Panc1 (cell line): Measurements from ENCODE around the gene RAB3GAP2.

Experiments used
- CTCF ChIP-seq: fragments of 450-650 bp; IDR thresholded peaks from 2 replicates; pipeline ENCODE4 v1.5.1; 2017; ENCODE audit warnings: mild to moderate bottlenecking
- POLR2AphosphoS5 ChIP-seq: IDR thresholded peaks from 2 replicates; pipeline ENCODE4 v1.6.1; 2012; ENCODE audit warnings: mild to moderate bottlenecking, low read depth, low read length, moderate library complexity
- REST ChIP-seq, 2 experiments: IDR thresholded peaks; 2 replicates each; pipeline ENCODE4 v1.6.1; 2011 to 2012; ENCODE audit warnings: low read depth in 2 of 2, control low read depth in 1 of 2, low read length in 1 of 2, mild to moderate bottlenecking in 1 of 2, moderate library complexity in 1 of 2; ENCODE audit not compliant: insufficient read depth in 1 of 2
- SIN3A ChIP-seq: IDR thresholded peaks from 2 replicates; pipeline ENCODE4 v1.6.1; 2012; ENCODE audit warnings: low read depth, mild to moderate bottlenecking, low read length, moderate library complexity, borderline replicate concordance; ENCODE audit not compliant: insufficient read depth
- TCF7L2 ChIP-seq: IDR thresholded peaks from 2 replicates; pipeline ENCODE4 v1.6.1; 2011; ENCODE audit warnings: mild to moderate bottlenecking, low read depth, low read length, inconsistent platforms

- TF ChIP-seq TCF7L2 (no peak), CTCF (no peak), POLR2AphosphoS5 (no peak), REST (IDR thresholded peaks at IDR 0.05; ENCODE audit: insufficient read depth in 1 of 2, low read depth in 2 of 2, low read length in 1 of 2) (no peak), SIN3A (no peak)
Measured at GRCh38 chr1:220207411-220207810, 64.8 kb downstream of the RAB3GAP2 start.
